SK-MEL-5 (cell line): ENCODE measurements around the gene AJAP1. TPM values are rescaled to one million over a fixed set of nuclear protein-coding genes. Genes with fewer than 3 reads are reported as not detected.

Experiments
- DNase-seq: peaks from one replicate; pipeline ENCODE4 v3.0.0-alpha.2; 2016; ENCODE audit warnings: low read depth, low spot score
- in situ Hi-C: cut with HindIII; loops from 2 replicates; pipeline ENCODE4 v1.10.0; 2016; ENCODE audit warnings: low sequenced_read_pairs, high pct_unique_total_duplicates, low pct_unique_long_range_greater_than_20kb
- total RNA-seq: library from RNA; depleted of rRNA; stranded (reverse); fragments of >200 nt; shearing (Covaris generic); gene quantifications from 2 replicates; pipeline ENCODE4 v1.2.3, GENCODE V29; 2014

Gene AJAP1
- total RNA-seq, 1 experiment from 2014 or later: not detected

GRCh38 chr1:4703646-4704045 lies 49.2 kb downstream of the AJAP1 start:
- in situ Hi-C loops: no loop called here
- DNase-seq: no peak

DNA sequence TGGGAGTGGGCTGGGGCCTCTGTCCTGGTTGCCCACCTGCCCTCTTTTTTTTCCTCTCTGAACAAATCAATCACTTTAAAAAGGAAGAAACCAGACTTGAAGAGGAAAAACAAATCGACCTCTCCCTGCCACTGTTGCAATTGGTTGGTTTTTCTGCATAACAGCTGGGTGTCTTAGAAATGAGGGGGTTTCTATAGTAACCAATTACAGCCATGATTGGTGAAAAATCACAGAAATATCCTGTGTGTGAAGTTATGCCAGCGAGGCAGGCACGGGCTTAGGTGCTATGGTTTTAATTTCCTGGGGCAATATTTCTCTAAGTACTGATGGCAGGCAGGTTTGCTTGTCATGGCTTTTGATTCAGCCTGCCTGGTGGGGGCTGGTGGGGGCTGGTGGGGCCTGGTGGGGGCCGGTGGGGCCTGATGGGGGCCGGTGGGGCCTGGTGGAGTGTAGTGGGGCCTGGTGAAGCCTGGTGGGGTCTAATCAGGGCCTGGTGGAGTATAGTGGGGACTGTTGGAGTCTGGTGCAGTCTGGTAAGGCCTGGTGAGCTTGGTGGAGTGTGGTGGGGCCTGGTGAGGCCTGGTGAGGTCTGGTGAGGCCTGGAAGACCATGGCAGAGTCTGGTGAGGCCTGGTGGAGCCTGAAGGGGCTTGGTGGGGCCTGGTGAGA lies 54.6 kb downstream of the AJAP1 start:
- DNase-seq: no peak
- in situ Hi-C loops: no loop called here

DNA sequence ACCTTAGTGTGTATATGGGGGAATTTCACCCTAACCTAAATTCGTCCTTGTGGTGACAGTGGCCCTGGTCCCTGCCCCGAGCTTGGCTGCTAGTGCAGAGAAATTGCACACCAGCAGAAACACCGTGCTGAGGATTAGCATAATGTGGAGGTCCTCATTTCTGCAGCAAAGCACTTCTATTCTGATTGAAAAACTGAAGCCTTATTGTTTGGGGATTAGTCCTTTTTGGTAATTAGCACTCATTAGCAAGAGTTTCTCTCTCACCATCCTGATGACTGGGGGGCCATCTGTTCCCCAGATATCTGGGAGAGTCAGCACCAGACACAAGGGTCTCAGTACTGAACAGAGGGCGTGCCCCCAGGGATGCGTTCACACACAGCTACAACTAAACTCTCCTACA lies 55.2 kb downstream of the AJAP1 start:
- DNase-seq: no peak
- in situ Hi-C loops: no loop called here

DNA sequence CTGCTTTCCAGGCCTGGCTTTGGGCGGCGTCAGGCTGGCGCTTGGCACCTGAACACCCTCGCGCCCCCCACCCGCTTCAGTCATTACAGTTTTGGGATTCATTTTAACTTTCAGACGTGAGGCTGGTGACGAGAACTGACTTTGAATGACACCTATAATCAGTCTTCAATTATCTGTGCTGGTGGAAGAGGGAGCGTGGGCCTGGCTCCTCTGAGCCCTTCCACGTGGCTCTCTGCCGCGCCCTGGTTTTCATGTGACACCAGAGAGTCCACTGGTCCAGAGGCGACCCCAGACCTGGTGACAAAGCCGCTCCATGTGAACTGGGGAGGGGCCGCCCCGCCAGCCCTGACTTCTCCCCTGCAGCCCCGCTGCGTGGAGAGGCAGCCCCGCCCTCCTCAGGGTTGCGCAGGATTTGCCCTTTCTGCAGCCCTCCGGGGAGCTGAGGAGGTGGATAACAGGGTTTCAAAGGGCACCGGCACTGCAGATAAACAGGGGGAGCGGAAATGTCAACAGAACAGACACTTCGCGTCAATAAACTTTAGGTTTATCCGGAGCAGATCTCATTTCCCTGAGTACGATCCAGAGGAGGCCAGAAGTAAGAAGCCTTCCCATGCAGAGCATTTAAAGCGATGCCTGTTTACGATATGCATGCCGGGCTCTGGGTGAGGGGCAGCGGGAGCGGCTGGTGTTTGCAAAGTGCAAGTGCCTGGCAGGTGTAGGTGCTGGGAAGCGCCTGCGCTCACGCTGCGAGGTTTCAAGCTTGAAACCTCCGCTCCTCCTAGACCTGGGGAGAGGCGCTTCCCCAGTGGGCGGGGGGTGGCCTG lies 56.4 kb downstream of the AJAP1 start:
- DNase-seq: no peak
- in situ Hi-C loops: no loop called here

GRCh38 chr1:4711416-4712275 lies 57.2 kb downstream of the AJAP1 start:
- in situ Hi-C loops: no loop called here
- no peak for DNase-seq

- in situ Hi-C loops: no loop called here
- no peak for DNase-seq
Observed at GRCh38 chr1:4713669-4714068, 59.3 kb downstream of the AJAP1 start.

- in situ Hi-C loops: no loop called here
- no peak for DNase-seq
Observed at GRCh38 chr1:4716406-4716805, 62.0 kb downstream of the AJAP1 start.

GRCh38 chr1:4718071-4718470 lies 63.7 kb downstream of the AJAP1 start:
- in situ Hi-C loops: no loop called here
- DNase-seq: no peak

DNA sequence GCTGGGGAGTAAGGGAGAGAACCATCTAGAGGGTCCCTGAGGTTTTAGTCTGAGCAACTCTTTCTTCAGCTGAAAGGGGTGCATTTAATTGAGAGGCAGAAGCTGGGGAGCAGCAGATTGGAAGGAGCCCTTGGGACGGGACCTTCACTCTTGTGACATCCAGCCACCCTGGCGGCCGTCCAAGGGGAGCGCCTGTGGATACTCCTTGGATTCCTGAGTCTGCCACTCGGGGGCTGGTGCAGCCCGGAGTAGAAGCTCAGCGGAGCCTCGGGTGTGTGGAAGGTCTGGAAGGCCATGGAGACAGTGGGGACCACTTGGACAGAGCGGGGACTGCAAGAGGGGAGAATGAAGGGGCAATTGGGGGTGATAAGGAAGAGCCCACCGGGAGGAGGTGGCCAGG lies 68.7 kb downstream of the AJAP1 start:
- in situ Hi-C loops: no loop called here

DNA sequence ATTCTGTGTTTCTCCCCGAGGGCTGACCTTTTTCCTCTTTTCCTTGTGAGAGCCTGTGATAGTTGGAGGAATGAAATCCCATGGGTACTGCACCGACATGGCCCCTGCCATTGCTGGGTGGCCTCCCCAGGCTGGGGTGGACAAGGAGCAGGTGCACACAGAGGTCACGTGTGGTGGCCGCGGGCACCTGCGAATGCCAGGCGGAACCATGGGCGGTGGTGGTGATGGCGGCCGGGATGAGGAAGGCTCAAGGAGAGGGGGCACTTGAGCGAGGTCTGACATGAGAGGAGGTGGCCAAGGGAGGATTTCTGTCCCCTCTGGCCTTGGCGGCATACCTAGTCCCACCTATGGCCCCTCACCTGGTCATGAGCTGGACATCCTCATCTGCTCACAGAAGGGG lies 69.6 kb downstream of the AJAP1 start:
- in situ Hi-C loops: no loop called here
- DNase-seq: no peak

More for the DNA sequence above, 68.7 kb downstream of the AJAP1 start:
- no peak for DNase-seq

DNA sequence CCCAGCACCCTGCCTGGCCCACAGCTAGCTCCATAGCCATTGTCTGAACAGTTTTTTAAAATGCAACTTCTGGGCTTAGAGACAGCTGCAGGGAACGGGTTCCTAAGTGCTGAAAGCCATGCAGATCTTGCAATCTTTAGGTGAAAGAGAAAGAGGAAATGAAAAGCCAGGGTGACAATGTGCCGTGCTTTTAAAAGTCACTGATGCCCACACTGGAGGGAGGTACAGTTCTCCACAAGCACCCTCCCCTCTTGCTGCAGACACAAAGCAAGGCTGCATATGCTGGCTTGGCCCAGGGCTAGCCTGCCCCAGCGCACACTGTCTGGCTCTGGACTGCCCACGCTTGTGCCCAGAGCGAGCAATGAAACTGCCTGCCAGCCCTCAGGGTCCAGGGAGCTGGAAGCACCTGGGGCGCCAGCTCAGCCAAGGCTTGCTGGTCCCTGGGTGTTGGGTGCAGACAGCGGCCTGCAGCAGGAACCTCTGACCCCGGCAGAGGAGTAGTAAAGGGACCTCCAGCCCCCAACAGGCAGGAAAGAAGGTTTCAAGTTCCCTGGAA lies 70.4 kb downstream of the AJAP1 start:
- in situ Hi-C loops: no loop called here
- DNase-seq: no peak

DNA sequence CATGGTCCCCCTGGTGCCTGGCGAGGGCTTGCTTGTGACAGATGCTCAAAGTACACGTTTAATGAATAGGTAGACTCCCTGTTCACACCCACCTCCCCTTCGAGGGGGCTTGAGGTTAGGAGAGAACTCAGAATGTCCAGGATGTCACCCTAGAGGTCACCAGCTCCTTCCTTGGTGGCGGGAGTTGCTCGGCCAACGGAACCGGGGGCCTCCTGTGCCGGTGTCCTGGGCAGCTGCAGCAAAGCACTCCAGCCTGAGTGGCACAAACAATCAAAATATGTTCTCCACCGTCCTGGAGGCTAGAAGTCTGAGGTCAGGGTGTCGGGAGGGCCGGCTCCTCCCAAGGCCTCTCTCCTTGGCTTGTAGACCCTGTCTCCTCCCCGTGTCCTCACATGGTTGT lies 71.0 kb downstream of the AJAP1 start:
- no peak for DNase-seq
- in situ Hi-C loops: no loop called here

GRCh38 chr1:4726620-4727341 lies 72.4 kb downstream of the AJAP1 start:
- no peak for DNase-seq
- in situ Hi-C loops: no loop called here

GRCh38 chr1:4728319-4729089 lies 74.1 kb downstream of the AJAP1 start:
- in situ Hi-C loops: no loop called here
- DNase-seq: no peak

DNA sequence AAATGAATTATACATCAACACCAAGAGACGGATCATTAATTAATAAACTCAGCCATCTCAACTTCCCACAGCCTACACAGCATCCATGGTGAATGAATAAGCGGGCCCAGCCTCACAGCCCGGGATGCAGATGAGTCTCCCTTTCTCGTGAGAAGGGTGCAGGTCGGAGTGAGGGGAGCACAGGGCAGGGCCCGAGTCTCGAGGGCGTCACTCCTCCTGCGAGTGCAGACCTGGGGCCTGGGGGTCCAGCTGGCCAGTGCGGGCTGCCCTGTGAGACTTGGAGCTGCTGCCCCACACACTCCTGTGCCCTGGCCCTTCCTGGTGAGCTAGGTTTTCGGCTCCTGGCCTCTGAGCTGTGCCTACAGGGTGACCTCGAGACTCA lies 74.7 kb downstream of the AJAP1 start:
- in situ Hi-C loops: no loop called here
- no peak for DNase-seq

GRCh38 chr1:4730078-4730477 lies 75.7 kb downstream of the AJAP1 start:
- DNase-seq: no peak
- in situ Hi-C loops: no loop called here
